Amygdala (tissue), 56 donors: ENCODE data around the gene C10orf62.
"Not testable (repeated sequence)": the region's sequence is repeated elsewhere in the genome, so short reads cannot be mapped to it uniquely, and the experiment has no call there.

ENCODE experiments used
- DNase-seq, 56 donors: peaks; one replicate each; lab custom pipeline; 2025; lab: John Stamatoyannopoulos, UW

Gene C10orf62, protein sequence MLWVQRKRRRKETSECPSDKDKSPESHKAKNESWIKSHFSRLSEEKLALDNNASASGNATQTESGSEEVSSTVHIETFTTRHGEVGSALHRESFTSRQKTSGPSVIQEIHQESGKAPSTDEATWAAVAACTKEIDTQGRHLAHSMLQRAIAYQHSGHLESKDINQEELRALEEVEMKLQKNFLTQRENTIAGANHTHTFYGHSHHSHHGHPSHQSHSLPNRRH

DNA sequence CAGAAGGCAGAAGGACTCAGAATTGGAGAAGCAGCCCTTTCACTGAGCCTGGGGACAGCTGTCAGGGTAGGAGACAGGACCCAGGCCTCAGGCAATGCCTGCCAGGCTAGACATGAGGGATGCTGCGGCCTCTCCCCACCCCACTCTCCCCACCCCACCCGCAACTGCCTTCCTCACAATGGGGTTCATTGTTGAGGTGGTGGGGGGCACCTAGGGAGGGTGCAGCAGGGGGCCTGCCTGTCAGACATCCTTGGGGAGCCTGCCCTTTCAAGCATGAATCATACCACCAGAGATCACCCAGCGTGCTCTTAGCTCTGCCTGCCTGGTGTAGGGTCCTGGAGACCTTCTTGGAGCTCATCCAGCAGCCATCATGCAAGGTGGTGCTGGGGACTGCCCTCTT lies at the start of gene C10orf62:
C10orf62 (plus strand) TSS at position 243 of the 400 bp plus-strand sequence. CDS start 177 bp downstream, outside the sequence.
- DNase-seq = peak in 3 of 56 donors; percentile 13 to 72 (median 19)

DNA sequence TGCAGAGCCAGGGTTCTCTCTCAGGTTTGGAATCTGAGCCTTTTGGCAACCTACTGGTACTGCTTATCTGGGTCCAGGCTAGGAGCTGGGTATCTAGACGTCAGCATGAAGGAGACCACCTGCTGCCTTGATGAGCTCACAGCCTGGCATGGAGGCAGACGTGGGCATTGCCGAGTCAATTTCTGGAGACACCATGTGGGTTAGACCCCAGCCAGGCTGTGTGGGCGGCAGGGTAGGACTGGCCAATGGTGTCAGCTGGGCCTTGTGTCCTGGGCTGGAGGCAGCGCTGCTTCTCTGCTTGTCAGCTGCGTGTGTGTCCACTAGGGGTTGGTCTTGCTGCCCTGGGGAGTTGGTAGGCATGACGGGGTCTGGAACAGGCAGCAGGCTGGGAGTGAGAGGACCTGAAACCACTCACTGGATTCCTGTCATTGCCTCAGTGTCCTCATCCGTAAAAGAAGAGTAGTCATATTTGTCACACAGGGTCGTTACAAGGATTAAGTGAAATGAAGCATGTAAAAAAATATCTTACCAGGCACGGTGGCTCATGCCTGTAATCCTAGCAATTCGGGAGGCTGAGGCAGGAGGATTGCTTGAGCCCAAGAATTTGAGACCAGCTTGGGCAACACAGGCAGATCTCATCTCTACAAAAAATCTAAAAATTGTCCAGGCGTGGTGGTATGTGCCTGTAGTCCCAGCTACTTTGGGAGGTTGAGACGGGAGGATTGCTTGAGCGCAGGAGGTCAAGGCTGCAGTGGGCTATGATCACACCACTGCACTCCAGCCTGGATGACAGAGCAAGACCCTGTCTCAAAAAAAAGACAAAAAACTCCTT lies 48.6 kb upstream of the C10orf62 start:
- DNase-seq = no peak

DNA sequence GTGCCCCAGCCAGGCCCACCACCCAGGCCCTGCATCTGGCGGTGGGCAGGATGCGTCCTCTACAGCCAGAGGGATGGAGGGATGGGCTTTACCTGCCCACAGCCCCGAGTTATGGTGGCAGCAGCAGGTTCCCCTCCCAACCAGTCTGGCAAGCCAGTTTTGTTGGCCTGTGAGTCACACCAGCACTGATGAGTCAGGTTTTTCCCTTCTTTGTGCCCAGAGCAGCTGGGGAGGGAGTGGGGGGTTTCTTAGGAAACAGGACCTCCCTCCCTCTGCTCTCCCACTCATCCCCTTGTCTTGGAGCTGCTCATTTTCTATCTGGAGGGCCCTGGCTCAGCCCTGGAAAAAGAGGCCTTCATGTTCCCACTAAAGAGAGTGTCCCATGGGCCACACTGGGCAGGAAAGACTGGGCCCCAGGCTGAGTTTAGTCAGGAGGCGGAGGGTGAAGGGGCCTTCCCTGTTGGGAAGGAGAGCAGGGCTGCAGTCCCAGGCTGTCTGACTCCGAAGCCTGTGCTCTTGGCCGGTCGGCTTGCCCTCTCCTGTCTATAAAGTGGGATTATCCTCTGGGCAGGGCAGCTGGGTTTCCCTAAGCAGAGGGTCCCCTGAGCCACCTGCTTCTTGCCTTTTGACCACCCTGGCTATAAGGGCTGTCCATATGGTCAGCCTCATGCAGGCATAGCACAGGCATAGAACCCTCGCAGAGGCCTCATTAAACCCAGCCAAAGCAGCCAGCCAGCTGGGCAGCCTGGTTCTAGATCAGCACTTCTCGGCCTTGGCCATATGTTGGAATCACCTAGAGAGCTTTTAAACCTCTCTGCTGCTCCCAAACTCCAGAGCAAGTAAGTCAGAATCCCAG lies 47.1 kb upstream of the C10orf62 start:
- peak in 37 of 56 donors; percentile 17 to 75 (median 45) for DNase-seq

DNA sequence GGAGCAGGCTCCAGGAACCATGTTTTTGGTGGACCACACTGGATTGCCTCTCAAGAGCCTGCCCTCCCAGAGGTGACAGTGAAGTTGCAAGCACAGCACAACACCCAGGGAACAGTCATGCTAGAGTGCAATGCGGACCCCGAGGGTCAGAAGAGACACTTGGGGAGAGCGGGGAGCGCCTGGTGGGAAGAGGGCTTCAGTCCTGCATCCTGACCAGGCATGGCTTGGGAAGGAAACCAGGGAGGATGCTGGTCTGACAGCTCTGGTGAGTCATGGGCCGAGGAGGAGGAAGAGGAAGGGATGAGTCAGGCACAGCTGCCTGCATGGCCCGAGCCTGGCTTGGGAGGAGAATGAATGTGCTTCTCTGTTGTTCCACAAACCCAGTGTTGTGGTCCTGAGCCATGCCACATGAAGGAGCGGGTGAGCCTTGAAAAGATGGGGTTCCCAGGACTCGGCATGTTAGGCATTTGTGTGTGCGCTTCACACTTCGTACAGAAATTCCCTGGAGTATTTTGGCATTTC lies 46.4 kb upstream of the C10orf62 start:
- DNase-seq = peak in 54 of 56 donors; percentile 32 to 93 (median 78)

DNA sequence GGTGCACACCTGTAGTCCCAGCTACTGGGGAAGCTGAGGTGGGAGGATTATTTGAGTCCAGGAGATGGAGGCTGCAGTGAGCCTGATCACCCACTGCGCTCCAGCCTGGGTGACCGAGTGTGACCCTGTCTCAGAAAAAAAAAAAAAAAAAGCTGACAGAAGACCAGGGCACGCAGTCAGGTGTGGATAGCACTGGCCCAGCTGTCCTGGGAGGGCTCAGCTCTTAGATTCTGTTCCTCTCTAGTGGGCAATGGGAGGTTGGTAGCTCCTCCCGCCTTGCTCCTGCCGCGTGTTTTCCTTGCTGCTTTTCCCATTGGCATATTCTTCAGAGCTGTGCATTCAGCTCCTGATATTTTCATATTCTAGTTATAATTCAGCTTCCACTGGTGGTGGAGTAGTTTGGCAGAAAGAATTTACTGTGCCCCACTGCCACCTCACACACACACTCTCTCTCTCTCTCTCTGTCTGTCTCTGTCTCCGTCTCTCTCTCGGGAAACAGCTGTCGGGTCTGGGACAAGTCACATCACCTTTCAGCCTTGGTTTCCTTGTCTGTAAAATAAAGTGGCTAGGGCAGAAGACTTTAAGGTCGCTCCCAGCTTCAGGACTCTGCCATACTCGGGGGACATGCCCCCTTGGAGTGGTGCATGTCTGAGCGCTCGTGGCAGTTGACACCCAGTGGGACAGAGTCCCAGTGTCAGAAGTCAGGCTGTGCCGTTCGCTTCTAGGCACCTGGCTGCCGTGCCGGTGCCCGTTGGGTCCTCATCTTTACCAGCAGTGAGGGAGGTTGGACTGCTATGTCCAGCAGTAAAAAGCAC lies 42.9 kb upstream of the C10orf62 start:
- DNase-seq = no peak

DNA sequence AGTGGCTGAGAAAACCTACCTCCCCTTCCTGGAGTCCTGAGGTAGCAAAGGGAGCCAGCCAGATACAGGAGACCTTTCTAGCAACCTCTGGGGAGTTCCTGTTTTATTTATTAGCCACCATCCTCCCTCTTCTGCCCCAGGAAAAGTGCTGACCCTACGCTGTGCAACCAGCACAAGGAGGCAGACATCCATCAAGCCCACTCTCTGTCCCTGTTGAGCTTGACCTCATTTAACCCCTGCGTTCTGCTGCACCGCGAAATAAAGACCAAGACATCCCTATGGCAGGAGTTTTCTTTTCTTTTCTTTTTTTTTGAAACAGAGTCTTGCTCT lies 42.3 kb upstream of the C10orf62 start:
- no peak for DNase-seq

DNA sequence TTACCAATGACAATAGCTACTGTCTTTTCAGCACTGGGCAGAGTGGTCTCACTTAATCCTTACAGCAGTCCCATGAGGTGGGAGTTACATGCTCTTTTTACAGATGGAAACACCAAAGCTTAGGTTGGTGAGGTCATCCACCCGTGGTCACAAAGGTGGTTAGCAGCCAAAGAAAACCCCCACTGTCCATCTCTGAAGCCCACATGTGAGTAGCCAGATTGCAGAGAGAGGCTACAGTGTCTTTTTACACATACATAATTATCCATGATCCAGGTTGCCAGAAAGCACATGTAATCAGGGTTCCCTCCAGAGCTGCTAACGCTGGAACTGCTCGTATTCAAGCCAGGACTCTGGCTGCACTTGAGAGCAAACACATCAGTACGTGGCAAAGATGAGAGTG lies 41.6 kb upstream of the C10orf62 start:
- DNase-seq = no peak

DNA sequence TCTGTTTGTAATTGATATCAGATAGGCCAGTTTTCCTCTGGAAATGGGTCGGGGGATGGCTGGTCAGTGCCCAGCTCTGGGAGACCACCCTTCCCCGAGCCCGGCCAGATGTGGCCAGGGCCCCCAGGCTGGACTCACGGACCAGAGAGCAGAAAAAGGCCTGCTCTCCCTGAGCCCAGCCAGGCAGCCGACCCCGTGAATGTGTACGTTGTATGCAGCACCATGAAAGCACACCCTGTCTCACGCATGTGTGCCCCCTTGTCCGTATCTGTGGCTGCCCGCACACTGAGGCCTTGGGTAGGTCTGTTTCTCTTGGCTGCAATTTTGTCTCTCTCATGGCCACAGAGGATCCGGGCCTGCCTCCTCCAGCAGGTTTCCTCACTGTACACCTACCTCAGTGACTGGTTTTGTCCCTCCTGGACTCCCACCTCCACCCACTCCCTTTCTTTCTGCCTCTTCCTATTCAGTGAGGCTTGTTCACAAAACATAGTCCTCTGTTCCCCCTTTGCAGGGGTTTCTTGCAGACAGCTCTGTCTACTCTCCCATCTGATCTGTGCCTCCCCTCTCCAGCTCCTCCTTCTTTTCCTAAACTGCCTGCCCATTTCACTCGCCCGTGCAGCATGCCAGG lies 40.6 kb upstream of the C10orf62 start:
- no peak for DNase-seq

DNA sequence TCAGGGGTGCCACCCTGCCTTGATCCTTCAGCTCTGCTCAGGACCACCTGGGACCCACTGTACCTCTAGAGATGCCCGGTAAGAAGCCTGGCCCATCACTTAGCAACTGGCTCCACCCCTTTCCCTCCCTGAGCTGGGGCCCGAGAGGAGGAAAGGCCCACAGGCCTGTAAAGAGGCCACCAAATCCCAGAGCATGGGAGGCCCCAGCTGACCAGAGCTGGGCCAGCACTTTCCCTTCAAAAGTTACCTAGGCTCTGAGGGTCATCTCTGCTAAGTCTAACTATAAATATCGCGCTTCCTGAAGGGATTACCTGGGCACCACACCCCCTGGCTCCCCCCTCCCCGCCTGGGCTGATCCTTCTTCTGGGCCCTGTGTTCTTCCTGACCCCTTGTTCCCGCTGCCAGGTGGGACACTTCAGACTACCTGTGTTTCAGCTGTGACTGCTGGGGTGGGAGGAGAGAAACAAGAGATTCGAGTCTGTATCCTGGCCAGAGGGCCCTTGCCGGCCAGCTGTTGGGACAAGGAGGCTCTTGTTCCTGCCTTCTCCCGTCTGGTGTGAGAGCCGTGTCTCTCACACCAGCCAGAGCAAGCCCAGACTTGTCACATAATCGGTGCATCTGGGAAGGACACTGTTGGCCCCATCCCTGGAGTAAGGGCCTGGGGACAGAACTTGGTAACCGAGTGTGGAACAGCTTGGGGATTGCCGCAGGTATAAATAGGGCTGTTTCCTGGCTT lies 39.8 kb upstream of the C10orf62 start:
- peak in 41 of 56 donors; percentile 19 to 86 (median 41) for DNase-seq

DNA sequence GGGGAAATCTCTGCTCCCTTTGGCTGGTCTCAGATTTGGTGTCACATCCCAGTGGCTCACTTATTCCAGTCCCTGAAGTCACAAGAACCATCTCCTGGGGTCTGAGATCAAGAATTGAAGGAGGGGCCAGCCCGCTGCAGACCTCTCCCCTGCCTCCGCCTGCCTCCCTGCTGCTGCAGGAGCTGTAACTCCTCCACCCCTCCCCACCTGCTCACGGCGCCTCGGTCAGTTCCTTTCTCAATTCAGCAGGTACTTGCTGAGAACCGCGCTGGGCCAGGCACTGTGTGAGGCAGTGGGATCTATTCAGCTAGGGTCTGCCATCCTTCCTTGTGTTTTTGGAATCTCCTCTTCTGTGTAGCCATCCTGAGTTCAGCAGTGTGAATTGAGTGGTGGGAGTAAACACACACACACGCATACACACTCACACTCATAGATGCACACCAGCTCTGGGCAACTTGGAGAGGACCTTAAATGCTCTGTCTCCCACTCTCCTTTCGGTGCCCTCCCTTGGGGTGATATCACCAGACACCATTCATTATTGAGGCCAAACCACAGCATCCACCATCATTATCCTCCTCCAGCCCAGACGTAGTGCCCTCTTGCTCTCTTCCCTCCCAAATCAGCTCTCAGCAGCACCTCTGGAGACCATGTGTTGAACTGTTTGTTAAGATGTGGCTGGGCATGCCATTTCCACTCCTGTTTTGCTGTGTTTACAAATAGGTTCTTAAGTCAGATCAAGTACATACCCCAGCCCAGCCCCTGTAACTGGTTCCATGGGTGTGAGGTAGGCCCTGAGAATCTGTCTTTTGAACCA lies 39.0 kb upstream of the C10orf62 start:
- no peak for DNase-seq

DNA sequence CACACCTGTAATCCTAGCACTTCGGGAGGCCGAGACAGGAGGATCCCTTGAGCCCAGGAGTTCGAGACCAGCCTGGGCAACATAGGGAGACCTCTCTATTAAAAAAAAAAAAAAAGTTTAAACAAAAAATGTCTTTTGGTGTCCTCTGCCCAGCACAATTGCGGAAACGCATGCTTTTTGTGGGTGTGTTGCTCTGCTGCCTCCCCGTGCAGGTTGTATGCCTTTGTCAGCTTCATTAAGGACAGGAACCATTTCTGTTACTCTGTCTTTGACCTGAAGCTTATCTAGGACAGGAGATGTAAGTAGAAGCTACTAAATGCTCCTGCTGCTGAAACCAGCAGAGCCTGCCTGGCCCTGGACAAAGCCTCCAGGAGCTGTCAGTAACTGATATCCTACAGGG lies 38.2 kb upstream of the C10orf62 start:
- DNase-seq = no peak

DNA sequence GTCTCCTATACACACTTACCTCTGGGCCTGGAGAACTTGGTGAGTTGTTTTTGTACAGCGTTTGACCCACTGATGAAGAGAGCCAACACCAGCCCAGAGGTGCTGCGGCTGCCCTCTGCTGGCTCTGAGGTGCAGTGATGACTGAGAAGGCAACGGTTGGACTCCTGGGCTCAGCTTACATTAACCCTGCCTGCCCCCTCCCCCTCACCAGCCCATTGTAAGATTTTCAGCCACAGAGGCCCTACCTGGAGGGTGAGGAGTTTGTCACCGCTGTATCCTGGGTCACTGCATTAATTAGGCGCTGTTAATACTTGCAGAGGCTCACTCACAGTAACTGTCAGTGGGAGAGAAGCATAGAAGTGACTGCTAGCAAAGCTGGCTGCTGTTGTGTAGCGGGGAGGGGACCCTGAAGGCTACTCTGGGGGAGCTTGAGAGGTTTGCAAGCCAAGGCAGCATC lies 35.9 kb upstream of the C10orf62 start:
- DNase-seq = peak in 44 of 56 donors; percentile 11 to 79 (median 48)

DNA sequence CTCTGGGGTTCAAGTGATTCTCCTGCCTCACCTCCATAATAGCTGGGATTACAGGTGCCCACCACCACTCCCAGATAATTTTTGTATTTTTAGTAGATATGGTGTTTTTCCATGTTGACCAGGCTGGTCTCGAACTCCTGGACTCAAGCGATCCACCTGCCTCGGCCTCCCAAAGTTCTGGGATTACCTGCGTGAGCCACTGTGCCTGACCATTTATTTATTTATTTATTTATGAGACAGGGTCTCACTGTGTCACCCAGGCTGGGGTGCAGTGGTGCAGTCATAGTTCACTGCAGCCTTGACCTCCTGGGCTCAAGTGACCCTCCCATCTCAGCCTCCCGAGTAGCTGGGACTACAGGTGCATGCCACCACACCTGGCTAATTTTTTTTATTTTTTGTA lies 35.2 kb upstream of the C10orf62 start:
- DNase-seq = not testable (repeated sequence)

DNA sequence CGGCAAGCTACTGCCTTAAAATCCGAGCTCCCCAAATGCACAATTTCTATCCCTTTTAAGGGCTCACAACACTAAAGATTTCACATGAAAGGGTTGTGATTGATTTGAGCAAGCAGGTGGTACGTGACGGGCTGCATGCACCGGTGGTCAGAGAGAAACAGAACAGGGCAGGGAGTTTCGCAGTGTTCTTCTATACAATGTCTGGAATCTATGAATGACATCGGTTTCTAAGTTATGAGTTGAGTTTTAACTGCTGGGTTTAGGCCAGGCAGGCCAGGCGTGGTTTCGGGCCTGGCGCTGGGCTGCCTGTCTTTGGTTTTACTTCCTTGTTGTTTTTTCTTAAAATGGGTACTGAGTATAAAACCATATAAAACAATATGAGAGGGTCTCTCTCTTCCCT lies 34.0 kb upstream of the C10orf62 start:
- not testable (repeated sequence) for DNase-seq

DNA sequence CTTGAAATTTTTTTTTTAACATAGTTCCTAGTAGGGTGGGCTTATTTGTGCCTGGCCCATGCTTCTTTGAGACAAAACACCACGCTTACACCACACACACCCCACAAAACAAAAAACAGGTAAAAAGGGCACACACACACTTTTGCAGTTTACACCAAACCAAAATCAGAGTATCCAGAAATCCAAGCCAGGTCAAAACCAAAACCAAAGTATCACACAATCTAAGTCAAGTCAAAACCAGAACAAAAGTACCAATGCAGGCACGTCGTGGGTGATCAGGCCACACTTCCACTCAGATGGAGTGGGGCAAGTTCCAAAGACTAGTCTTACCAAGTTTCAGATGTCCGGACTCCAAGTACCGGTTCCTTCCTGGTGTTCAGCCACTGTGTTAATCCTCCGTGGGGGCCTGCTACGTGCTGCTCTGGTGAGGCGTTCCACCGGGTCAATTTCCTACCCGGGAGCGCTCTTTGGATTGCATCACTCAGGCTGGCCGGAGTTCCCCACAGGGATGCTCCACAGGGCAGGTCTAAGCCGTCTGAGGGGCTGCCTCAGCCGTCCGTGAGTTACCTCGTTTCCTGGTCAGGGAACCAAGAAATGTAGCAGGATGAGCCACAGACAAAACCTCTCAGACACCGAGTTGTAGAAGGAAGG lies 28.7 kb upstream of the C10orf62 start:
- DNase-seq = not testable (repeated sequence)

DNA sequence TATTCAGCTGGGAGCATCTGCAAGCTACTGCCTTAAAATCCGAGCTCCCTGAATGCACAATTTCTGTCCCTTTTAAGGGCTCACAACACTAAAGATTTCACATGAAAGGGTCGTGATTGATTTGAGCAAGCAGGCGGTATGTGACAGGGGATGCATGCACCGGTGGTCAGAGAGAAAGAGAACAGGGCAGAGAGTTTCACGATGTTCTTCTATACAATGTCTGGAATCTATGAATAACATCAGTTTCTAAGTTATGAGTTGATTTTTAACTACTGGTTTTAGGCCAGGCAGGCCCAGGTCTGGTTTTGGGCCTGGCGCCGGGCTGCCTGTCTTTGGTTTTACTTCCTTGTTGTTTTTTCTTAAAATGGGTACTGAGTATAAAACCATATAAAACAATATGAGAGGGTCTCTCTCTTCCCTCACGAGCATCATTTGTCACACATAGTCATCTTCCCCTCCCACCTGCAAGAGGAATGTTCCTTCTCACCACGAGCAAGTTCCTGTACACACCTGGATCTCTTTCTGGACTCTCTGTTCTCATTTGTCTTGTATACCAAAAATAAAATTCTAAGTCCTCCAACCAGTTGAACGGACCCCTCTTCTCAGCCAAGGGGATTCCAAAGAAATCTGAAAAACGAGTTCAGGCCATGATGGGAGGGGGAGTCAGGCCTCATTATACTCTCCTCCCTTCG lies 28.0 kb upstream of the C10orf62 start:
- not testable (repeated sequence) for DNase-seq

DNA sequence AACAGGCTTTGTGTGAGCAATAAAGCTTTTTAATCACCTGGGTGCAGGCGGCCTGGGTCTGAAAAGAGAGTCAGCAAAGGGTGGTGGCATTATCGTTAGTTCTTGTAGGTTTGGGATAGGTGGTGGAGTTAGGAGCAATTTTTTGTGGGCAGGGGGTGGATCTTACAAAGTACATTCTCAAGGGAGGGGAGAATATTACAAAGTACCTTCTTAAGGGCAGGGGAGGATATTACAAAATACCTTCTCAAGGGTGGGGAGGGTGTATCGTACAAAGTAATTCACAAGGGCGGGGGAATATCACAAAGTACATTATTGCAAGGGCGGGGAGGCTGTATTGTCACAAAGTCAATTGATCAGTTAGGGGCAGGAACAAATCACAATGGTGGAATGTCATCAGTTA lies 27.2 kb upstream of the C10orf62 start:
- DNase-seq = not testable (repeated sequence)
